Loucy (cell line): ENCODE measurements around the gene SPATA31E1.

ENCODE experiments used
- EZH2phosphoT487 ChIP-seq: fragments of 200-600 bp; IDR thresholded peaks from 2 replicates; pipeline ENCODE4 v1.6.1; 2018; ENCODE audit warnings: antibody characterized with exemption, mild to moderate bottlenecking, moderate library complexity, borderline replicate concordance
- TF ChIP-seq, protein P1 (sequence below): fragments of 200-600 bp; sonication (generic); conservative IDR thresholded peaks from 2 replicates; pipeline ENCODE4 v1.5.1; 2014; ENCODE audit warnings: mild to moderate bottlenecking, antibody characterized with exemption, low read length

GRCh38 chr9:87836536-87836935 is 46.1 kb upstream of the SPATA31E1 start:
- TF ChIP-seq, protein P1, sequence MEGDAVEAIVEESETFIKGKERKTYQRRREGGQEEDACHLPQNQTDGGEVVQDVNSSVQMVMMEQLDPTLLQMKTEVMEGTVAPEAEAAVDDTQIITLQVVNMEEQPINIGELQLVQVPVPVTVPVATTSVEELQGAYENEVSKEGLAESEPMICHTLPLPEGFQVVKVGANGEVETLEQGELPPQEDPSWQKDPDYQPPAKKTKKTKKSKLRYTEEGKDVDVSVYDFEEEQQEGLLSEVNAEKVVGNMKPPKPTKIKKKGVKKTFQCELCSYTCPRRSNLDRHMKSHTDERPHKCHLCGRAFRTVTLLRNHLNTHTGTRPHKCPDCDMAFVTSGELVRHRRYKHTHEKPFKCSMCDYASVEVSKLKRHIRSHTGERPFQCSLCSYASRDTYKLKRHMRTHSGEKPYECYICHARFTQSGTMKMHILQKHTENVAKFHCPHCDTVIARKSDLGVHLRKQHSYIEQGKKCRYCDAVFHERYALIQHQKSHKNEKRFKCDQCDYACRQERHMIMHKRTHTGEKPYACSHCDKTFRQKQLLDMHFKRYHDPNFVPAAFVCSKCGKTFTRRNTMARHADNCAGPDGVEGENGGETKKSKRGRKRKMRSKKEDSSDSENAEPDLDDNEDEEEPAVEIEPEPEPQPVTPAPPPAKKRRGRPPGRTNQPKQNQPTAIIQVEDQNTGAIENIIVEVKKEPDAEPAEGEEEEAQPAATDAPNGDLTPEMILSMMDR, result no peak
- TF ChIP-seq EZH2phosphoT487, result no peak
